DND-41 (cell line): ENCODE measurements around the gene TYRO3.
A peak's percentile ranks its signal among the peaks of the same experiment; 100 is the strongest.

Source experiments
- ATAC-seq: fragments of 200-7000 bp; cut with Tn5 transposase; 3 replicates; pipeline ENCODE4 v1.9.1; 2021; ENCODE audit warnings: low read depth; ENCODE audit not compliant: insufficient read depth
- DNase-seq: peaks from one replicate; pipeline ENCODE4 v3.0.0-alpha.2; 2020
- H2AFZ ChIP-seq: 2 replicates; pipeline ENCODE4 v1.6.0; 2012; ENCODE audit warnings: low read depth, low read length
- H3K27ac ChIP-seq: 2 replicates; pipeline ENCODE4 v1.5.1; 2012; ENCODE audit warnings: low read length, inconsistent platforms
- H3K27me3 ChIP-seq: fragments of 200-600 bp; sonication (generic); 2 replicates; pipeline ENCODE4 v1.6.0; 2012; ENCODE audit warnings: low read length, mild to moderate bottlenecking, inconsistent platforms; ENCODE audit not compliant: insufficient read depth, poor library complexity
- H3K36me3 ChIP-seq: 2 replicates; pipeline ENCODE4 v1.5.1; 2012; ENCODE audit warnings: low read length, inconsistent platforms; ENCODE audit not compliant: insufficient read depth
- H3K4me1 ChIP-seq: 2 replicates; pipeline ENCODE4 v1.5.1; 2012; ENCODE audit warnings: mild to moderate bottlenecking, low read length; ENCODE audit not compliant: insufficient read depth
- H3K4me2 ChIP-seq: 2 replicates; pipeline ENCODE4 v1.6.0; 2012; ENCODE audit warnings: mild to moderate bottlenecking, moderate library complexity, low read length, inconsistent platforms; ENCODE audit not compliant: insufficient read depth
- H3K4me3 ChIP-seq, 2 experiments: fragments of 200-600 bp in 1 of 2; shearing (Covaris generic) in 1 of 2; 2 replicates each; pipeline ENCODE4 v1.5.1; 2012 to 2016; ENCODE audit warnings: inconsistent platforms in 2 of 2, low read length in 2 of 2, mild to moderate bottlenecking in 2 of 2, low read depth in 1 of 2, moderate library complexity in 1 of 2
- H3K79me2 ChIP-seq: 2 replicates; pipeline ENCODE4 v1.6.0; 2012; ENCODE audit warnings: low read length, inconsistent platforms; ENCODE audit not compliant: insufficient read depth
- H3K9ac ChIP-seq: 2 replicates; pipeline ENCODE4 v1.6.0; 2012; ENCODE audit warnings: low read depth, mild to moderate bottlenecking, inconsistent platforms, low read length, moderate library complexity
- H3K9me3 ChIP-seq: 2 replicates; pipeline ENCODE4 v1.5.1; 2012; ENCODE audit warnings: low read length, moderate library complexity, mild to moderate bottlenecking, inconsistent platforms; ENCODE audit not compliant: insufficient read depth, severe bottlenecking
- H4K20me1 ChIP-seq: 2 replicates; pipeline ENCODE4 v1.6.0; 2012; ENCODE audit warnings: low read length; ENCODE audit not compliant: insufficient read depth
- EZH2 ChIP-seq: IDR thresholded peaks from 3 replicates; pipeline ENCODE4 v1.6.1; 2012; ENCODE audit warnings: borderline replicate concordance, low read depth, mild to moderate bottlenecking, moderate library complexity, low read length, inconsistent platforms; ENCODE audit not compliant: severe bottlenecking
- TF ChIP-seq, protein P1 (sequence below): IDR thresholded peaks from 2 replicates; pipeline ENCODE4 v1.5.1; 2012; ENCODE audit warnings: borderline replicate concordance, low read length, moderate library complexity, mild to moderate bottlenecking; ENCODE audit not compliant: poor library complexity, severe bottlenecking; ENCODE audit errors: extremely low read depth

The TYRO3 gene

DNA sequence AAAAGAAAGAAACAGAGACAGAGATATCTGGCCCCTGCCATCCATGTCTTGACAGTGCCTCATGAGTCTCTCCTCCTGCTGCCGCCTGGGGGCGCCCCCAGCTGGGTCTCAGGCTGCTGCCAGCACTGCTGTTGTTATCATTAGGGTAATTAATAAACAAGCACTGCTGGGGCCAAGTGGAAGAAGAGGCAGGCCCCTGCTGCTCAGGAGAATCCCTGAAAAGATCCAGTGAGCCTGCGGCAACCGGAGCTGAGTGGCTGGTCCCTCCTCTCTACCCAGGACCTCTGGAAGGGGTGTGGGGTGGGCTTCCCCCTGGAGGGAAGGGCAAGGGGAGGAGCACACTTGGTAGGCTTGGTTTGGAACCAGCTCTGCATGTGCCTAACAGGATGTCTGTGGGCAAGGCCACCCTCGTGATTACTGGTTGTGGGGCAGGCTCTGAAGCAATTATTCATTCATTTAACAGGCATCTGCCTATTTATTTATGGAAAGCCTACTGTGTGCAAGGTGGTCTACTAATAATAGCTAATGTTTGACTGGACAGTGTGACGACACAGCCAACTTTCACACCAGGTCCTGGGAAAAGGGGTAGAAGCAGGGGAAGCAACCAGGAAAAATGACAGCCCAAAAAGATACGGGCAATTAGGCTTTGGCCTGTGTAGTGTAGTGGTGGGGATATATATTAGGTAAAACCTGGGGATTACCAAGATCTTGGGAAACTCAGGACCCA lies 1.2 kb upstream of the TYRO3 start:
- TF ChIP-seq EZH2, result no peak
- TF ChIP-seq, protein P1, sequence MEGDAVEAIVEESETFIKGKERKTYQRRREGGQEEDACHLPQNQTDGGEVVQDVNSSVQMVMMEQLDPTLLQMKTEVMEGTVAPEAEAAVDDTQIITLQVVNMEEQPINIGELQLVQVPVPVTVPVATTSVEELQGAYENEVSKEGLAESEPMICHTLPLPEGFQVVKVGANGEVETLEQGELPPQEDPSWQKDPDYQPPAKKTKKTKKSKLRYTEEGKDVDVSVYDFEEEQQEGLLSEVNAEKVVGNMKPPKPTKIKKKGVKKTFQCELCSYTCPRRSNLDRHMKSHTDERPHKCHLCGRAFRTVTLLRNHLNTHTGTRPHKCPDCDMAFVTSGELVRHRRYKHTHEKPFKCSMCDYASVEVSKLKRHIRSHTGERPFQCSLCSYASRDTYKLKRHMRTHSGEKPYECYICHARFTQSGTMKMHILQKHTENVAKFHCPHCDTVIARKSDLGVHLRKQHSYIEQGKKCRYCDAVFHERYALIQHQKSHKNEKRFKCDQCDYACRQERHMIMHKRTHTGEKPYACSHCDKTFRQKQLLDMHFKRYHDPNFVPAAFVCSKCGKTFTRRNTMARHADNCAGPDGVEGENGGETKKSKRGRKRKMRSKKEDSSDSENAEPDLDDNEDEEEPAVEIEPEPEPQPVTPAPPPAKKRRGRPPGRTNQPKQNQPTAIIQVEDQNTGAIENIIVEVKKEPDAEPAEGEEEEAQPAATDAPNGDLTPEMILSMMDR, result peak; percentile 93
- peak; percentile 95 for ATAC-seq
- peaks cover 39% of the 10 kb centered on the region for H3K4me1 ChIP-seq
- H3K36me3 ChIP-seq, result peaks cover 16% of the 10 kb centered on the region
- H2AFZ ChIP-seq, result peak overlapping the region; percentile 84
- H3K27me3 ChIP-seq, result no peaks in the 10 kb centered on the region
- peak overlapping the region; percentile 65 for H3K4me2 ChIP-seq
- peak overlapping the region; percentile 91 for H3K27ac ChIP-seq
- H3K4me3 ChIP-seq, result peak overlapping the region in 1 of 2 experiments; percentile 83; a peak in 3 of 4 replicates
- DNase-seq, result peak; percentile 87
- peaks cover 10% of the 10 kb centered on the region; the same call in 1 of the 2 replicates for H4K20me1 ChIP-seq
- H3K9ac ChIP-seq, result peak overlapping the region; percentile 82
- no peaks in the 10 kb centered on the region for H3K9me3 ChIP-seq
- H3K79me2 ChIP-seq, result peaks cover 17% of the 10 kb centered on the region

DNA sequence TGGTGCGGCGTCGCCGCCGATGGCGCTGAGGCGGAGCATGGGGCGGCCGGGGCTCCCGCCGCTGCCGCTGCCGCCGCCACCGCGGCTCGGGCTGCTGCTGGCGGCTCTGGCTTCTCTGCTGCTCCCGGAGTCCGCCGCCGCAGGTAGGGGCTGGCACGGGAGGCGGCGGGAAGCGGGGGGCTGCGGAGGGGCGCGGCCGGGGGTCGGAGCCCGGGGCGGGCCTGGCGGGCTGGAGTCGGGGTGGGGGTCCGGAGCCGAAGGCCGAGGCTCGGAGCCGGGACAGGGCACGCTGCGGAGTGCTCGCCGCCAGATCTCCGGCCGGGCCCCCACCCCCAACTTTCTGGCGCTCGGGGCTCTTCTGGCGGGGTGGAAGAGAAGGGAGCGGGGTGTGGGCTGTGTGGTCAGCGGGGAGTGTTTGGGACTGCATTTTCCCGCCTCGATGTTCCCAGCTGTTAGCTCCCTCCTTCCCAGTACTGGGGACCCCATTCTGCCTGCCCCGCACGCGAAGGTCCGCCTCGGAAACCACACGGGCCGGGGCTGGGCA lies 299 bp downstream of the TYRO3 start:
- no peaks in the 10 kb centered on the region for H3K27me3 ChIP-seq
- peaks cover 39% of the 10 kb centered on the region for H3K4me1 ChIP-seq
- peaks cover 17% of the 10 kb centered on the region for H3K79me2 ChIP-seq
- peak overlapping the region; percentile 58 to 83 for H3K4me3 ChIP-seq
- H3K36me3 ChIP-seq, result peaks cover 30% of the 10 kb centered on the region
- peak overlapping the region; percentile 69 for H3K27ac ChIP-seq
- H2AFZ ChIP-seq, result peak overlapping the region; percentile 55
- ATAC-seq, result no peak
- H3K9ac ChIP-seq, result peak overlapping the region; percentile 82
- peaks cover 10% of the 10 kb centered on the region; the same call in 1 of the 2 replicates for H4K20me1 ChIP-seq
- H3K9me3 ChIP-seq, result no peaks in the 10 kb centered on the region
- peak overlapping the region; percentile 65 for H3K4me2 ChIP-seq
- TF ChIP-seq, protein P1, result no peak
- TF ChIP-seq EZH2, result no peak
- no peak for DNase-seq

DNA sequence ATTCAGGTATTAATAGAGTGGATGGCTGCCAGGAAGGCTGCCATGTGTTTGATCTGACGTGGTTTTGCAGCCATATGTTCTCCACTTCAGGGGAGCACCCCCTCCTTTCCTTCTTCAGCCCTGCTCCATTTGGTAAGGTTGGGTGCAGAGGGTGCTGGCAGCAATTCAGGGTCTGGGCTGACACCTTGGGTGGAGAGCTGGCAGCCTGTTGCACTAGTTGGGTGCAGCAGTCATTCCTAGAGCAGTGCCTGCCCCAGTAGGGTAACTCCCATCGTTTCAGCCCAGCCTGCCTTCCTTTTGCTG lies 1.5 kb downstream of the TYRO3 start:
- Histone ChIP-seq H3K27ac (0 out of 2 replicates have a peak overlapping the region, but pooled peaks have one; percentile 30), H3K9me3 (no peaks in the 10 kb centered on the region), H3K4me3 (peak overlapping the region in 1 of 2 experiments; percentile 83; a peak in 2 of 4 replicates), H3K4me2 (peak overlapping the region; percentile 65), H3K79me2 (peaks cover 17% of the 10 kb centered on the region), H3K27me3 (no peaks in the 10 kb centered on the region), H3K36me3 (peaks cover 38% of the 10 kb centered on the region), H2AFZ (no peak overlapping the region), H3K9ac (peak overlapping the region; percentile 82; the same call in 1 of the 2 replicates), H4K20me1 (peaks cover 10% of the 10 kb centered on the region; the same call in 1 of the 2 replicates), H3K4me1 (peaks cover 39% of the 10 kb centered on the region)
- TF ChIP-seq EZH2, result no peak
- TF ChIP-seq, protein P1, result no peak
- ATAC-seq, result no peak
- DNase-seq, result peak; percentile 20
